HG03442 (cell line): Measurements from ENCODE around the gene NEUROD1.

ENCODE experiments used
- ATAC-seq: cut with Tn5 transposase; IDR thresholded peaks from one replicate; pipeline ENCODE4 v1.9.1; 2021; ENCODE audit warnings: mild to moderate bottlenecking, moderate library complexity; ENCODE audit not compliant: unreplicated experiment

NEUROD1 gene

DNA sequence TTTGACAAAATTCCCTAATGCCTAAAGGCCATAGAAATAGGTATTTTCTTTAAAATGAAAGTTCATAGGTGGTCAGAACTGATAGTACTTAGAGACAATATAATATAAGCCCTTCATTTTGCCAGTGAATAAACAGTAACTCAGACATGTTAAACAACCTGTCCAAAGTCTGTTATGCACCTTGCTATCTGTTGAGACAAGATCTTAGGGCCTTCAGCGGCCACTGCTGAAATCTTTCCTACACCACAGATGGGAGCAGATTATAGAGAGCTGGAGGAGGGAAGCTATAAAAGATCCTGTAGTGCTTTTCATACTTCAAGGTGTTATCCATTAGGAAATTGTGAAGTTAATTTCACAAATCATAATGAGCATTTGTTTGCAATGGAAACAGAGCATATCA lies 37.2 kb downstream of the NEUROD1 start:
- no peak for ATAC-seq

DNA sequence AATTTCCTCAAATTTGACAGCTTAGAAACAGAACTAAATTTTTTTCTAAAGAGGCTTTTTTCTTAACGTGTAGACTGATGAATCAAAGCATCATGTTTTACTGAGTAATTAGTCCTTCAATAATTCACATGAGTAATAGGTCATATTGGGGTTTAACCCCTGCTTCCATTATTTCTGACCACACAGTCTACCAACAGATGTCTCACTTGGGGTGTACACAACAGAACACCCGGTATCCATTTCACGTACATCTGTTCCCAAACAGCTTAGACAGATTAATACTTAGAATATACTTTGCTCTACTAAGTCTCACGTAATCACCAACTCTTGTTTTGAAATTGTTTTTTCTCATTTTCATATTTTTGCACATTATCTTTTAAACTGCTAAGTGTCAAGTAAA lies 38.2 kb downstream of the NEUROD1 start:
- no peak for ATAC-seq

DNA sequence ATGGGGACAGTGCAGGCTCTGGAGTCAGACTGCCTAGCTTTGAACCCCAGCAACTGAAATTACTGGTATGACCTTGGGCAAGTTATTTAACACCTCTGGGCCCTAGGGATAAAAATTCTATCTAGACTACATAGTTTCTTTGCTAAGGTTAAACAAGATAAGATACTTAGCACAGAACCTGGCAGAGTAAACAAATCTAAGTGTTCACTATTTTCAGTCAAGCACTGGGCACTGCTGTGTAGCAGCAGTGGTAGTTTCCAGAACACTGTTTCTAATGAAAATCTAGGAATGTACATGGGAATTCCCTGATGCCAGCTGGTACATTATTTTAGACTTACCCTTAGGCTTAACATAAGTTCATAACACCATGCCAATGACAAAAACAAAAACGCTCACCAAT lies 40.6 kb downstream of the NEUROD1 start:
- ATAC-seq, result no peak

DNA sequence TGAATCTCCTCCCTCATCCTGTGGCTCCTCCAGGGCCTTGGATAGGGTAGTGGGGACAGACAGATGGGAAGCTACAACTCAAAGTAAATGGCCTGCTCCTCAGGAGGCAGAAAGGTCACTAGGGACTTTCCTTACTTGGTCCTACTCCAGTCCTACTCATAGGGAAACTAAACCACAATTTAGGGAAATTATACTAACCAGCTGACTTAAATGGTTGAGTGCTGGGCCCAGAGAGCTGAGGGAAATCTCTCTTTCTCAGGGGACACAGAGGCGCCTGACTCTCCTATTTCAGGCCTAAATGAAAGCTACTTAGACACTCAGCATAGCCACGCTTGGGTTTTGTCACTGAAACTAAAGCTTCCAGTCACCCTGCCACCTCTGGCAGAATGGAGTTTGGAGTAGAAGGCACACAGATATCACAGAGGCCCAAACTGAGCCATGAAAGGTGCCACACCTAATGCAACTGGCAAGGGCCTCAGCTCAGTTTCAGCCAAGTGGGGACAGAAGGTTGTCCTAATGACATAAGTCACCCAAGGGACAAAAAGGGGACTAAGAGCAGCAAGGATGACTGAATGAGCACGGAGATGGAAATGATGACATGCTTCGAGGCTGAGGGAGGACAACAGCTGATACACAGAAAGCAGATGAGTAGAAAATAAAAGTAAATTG lies 47.5 kb downstream of the NEUROD1 start:
- ATAC-seq, result peak; percentile 85

DNA sequence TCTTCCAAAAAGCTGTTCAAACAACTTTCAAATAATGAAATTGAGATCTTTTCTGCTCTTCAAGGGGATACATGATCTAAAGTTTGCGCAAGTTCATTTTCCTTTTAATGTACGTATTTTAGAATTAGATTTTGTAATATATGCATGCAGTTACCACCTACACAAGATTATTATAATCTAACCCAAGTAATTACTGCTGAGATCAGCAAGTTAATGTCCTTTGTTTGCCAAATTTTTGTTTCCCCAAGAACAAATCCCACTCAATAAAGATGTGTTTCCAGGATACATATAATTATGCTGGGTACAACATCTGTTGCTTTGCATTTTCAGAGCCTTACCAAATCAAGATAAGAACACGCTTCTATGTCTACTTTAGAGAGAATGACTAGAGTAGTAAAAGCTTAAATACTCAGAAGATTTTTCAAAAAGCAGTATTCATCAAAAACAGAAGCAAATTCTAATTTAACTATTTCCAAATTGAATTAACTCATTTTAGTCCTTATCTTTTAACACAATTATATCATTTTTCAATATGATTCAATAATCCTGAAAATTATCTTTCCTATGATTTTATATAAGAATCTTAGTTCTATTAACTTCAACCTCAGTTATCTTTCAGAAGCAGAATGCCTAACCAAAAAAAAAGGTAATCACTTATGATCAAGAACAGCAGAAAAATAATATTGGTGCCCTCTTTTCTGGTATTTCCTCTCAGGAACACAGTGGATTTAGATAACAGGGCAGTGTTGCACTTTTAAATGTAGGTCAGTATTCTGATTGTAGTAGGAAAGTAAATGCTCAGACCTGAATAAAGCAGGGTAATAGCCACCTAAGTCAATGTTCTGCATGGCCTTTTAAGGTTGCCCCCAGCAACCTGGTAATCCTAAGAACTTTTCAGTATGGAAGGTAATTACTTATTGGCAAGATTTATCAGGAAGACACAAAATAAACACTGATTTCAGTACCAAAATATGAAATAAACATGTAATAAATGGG lies 51.4 kb downstream of the NEUROD1 start:
- no peak for ATAC-seq

DNA sequence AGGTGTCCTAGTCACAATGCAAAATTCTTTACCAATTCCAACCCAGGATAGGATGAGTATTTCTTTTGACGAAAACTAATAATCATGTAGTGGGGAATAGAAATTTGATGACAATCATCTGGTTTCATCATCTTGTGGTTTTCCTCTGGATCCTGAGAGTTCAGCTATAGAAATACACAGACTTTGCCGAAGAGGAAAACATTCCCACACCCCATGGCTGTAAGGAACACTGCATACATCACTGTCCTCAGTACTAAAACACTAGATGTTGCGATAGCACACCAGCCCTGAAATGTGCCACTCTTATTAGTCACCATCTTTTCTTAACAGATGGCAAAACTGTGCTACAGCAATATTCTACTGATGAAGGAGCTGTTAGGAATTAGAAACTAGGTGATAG lies 52.8 kb downstream of the NEUROD1 start:
- ATAC-seq, result no peak

DNA sequence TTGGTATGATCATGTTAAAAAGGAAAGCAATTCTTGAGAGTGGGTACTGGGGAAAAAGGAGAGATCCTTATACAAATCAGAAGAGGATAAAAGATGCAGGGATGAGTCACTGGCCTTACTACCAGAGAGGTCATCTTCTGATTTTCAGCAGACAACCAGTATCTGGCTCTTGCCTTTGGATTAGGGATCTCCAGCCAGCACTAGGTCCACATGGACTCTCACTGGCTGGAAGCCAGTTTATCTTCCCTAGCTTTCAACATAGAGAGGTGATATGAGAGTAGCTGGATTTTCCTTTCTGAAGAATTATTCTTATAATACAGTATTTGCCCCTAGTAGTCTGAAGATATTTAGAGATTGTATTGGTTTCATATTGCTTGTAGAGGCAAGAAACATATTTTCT lies 53.6 kb downstream of the NEUROD1 start:
- ATAC-seq, result no peak
